ENCODE measurements around the gene PRKACB. TPM values are rescaled to one million over a fixed set of nuclear protein-coding genes. Genes with fewer than 3 reads are reported as not detected.

Gene PRKACB
- total RNA-seq, 1 donor from 2014 or later = 20.9 TPM

DNA sequence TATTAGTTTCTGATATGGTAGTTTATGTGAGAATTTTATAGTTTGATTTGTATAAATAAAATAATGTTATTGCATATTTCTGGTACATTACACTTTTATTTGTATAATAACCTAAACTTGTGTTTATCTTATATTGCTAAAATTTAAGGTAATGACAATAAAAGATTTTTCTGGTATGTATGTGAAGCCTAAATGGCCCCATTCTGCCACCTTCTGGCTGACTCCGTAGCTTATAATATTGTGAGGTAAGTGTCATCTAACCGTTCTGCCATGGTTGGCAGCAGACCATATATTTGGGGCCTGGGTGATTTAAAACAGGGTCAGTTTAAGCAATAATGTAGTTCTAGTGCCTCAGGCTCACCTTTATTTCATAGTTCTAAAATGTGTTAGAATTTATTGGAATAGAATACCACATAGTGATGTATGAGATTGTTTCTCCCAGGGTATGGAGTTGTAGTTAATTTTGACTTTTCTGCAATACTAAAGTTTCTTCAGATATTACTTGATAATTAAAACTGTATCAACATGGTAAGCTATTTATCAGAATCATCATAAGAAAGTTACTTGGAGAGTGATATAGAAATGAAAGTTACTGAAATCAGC is 21.2 kb upstream of the PRKACB start:
- Mint-ChIP-seq H3K27ac (no peak overlapping the region), H3K9me3 (no peaks in the 10 kb centered on the region), H3K4me1 (ENCODE audit: low read depth) (no peaks in the 10 kb centered on the region), H3K27me3 (ENCODE audit: low read depth) (peaks cover 3% of the 10 kb centered on the region), H3K36me3 (ENCODE audit: low read depth) (no peaks in the 10 kb centered on the region), H3K4me3 (ENCODE audit: low read depth) (no peak overlapping the region)
- intact Hi-C loops (cut with micrococcal nuclease) = loop anchor here (1.0 to 5.0 kb wide), 2 partner anchors 192 to 216 kb away; no protein-coding TSS in a partner anchor
- DNase-seq (ENCODE audit: low spot score) = no peak

DNA sequence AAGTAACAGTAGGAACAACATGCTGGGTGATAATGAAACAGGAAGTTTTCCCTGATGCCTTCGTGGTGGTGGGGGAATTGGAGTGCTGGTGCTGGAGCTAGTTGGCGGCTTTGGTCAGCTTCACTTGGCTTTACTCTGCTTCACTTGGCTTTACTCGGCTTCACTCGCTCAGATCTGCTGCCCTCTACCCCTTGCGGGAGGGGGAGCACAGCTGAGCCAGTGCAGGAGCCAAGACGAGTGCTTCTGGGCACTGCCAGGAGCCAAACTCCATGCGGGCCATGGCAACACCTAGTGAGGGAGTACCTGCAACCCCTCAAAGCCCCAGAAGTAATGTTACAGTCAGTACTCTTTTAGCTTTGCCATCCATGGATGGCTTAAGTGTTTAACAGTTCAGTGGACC is 10.6 kb upstream of the PRKACB start:
- DNase-seq (ENCODE audit: low spot score) = no peak
- Mint-ChIP-seq H3K4me3 (ENCODE audit: low read depth) (no peak overlapping the region), H3K4me1 (ENCODE audit: low read depth) (peaks cover 21% of the 10 kb centered on the region), H3K9me3 (peaks cover 10% of the 10 kb centered on the region), H3K36me3 (ENCODE audit: low read depth) (no peaks in the 10 kb centered on the region), H3K27me3 (ENCODE audit: low read depth) (peaks cover 4% of the 10 kb centered on the region), H3K27ac (no peak overlapping the region)
- intact Hi-C loops (cut with micrococcal nuclease) = no loop called here

DNA sequence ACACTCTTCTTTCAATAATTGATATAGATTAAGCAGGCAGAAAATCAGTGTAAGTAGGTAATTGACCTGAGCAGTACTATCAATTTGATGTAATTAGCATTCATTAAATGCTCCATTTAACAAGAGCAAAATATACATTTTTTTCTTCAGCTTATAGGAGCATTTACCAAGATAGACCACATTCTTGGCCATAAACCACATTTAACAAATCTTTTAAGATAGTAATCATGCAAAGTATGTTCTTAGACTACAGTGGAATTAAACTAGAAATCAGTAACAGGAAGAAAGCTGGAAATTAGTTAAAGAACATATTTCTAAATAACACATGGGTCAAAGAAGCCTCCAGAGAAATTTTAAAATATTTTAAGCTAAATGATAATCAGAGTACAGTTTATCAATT is 8.7 kb upstream of the PRKACB start:
- peaks cover 13% of the 10 kb centered on the region for H3K9me3 Mint-ChIP-seq
- intact Hi-C loops (cut with micrococcal nuclease) = no loop called here
- no peak overlapping the region for H3K27ac Mint-ChIP-seq
- no peak for DNase-seq (ENCODE audit: low spot score)
- no peaks in the 10 kb centered on the region for H3K36me3 Mint-ChIP-seq (ENCODE audit: low read depth)
- peaks cover 21% of the 10 kb centered on the region for H3K4me1 Mint-ChIP-seq (ENCODE audit: low read depth)
- no peak overlapping the region for H3K4me3 Mint-ChIP-seq (ENCODE audit: low read depth)
- no peaks in the 10 kb centered on the region for H3K27me3 Mint-ChIP-seq (ENCODE audit: low read depth)

GRCh38 chr1:84141182-84142003 is 2.7 kb upstream of the PRKACB start:
- Mint-ChIP-seq H3K27ac (no peak overlapping the region), H3K4me1 (ENCODE audit: low read depth) (peaks cover 25% of the 10 kb centered on the region), H3K27me3 (ENCODE audit: low read depth) (no peaks in the 10 kb centered on the region), H3K4me3 (ENCODE audit: low read depth) (no peak overlapping the region), H3K9me3 (peaks cover 7% of the 10 kb centered on the region), H3K36me3 (ENCODE audit: low read depth) (no peaks in the 10 kb centered on the region)
- no peak for DNase-seq (ENCODE audit: low spot score)
- intact Hi-C loops (cut with micrococcal nuclease) = loop anchor here (1.0 to 10.0 kb wide), 8 partner anchors 46 to 723 kb away; partner anchors contain the start of genes GNG5 and SPATA1

GRCh38 chr1:84145068-84145467 is 997 bp downstream of the PRKACB start:
- H3K36me3 Mint-ChIP-seq (ENCODE audit: low read depth) = no peaks in the 10 kb centered on the region
- DNase-seq (ENCODE audit: low spot score) = no peak
- H3K9me3 Mint-ChIP-seq = no peaks in the 10 kb centered on the region
- intact Hi-C loops (cut with micrococcal nuclease) = loop anchor here (2.0 to 10.0 kb wide), 5 partner anchors 146 to 1132 kb away; partner anchors contain the start of genes BCL10, CTBS and TTLL7
- H3K27me3 Mint-ChIP-seq (ENCODE audit: low read depth) = no peaks in the 10 kb centered on the region
- H3K4me1 Mint-ChIP-seq (ENCODE audit: low read depth) = peaks cover 36% of the 10 kb centered on the region
- peak overlapping the region; percentile 95 for H3K4me3 Mint-ChIP-seq (ENCODE audit: low read depth)
- H3K27ac Mint-ChIP-seq = peak overlapping the region; percentile 98

DNA sequence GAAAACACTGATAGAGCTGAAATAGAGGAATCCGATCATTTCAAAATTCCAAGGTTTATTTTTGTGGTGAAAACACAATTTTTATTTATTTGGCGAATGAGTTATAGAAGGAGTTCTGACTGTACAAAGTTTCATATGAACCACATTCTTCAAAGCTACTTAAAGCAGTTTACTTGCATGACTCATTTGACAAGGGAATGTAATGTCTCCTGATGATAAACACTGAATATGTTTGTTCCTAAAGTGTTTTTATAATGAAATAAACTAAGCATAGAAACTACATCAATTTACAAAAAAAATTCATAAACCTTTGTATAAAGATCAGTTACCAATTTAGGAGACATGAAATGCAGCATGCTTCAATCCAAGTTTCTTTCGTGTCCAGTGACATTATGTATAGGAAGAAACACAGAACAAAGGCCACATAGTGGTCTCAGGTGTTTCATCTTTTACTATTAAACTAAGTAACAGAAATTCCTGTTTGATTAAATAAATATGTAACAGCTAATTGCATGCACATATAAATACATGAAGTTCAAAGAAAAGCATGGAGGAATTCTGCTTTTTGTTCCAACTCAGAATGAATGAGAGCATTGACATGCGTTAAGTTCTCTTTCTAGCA is 2.5 kb downstream of the PRKACB start:
- peaks cover 7% of the 10 kb centered on the region for H3K9me3 Mint-ChIP-seq
- H3K4me3 Mint-ChIP-seq (ENCODE audit: low read depth) = peak overlapping the region; percentile 77
- intact Hi-C loops (cut with micrococcal nuclease) = loop anchor here (1.0 to 10.0 kb wide), 4 partner anchors 9 to 1131 kb away; partner anchors contain the start of gene BCL10

GRCh38 chr1:84148758-84149157 is 4.7 kb downstream of the PRKACB start:
- Mint-ChIP-seq H3K4me3 (ENCODE audit: low read depth) (no peak overlapping the region), H3K4me1 (ENCODE audit: low read depth) (peaks cover 57% of the 10 kb centered on the region), H3K36me3 (ENCODE audit: low read depth) (peaks cover 19% of the 10 kb centered on the region), H3K27me3 (ENCODE audit: low read depth) (no peaks in the 10 kb centered on the region), H3K9me3 (peaks cover 7% of the 10 kb centered on the region), H3K27ac (no peak overlapping the region)
- intact Hi-C loops (cut with micrococcal nuclease) = loop anchor here (5.0 to 10.0 kb wide), 2 partner anchors 716 to 1129 kb away; partner anchors contain the start of gene BCL10
- DNase-seq (ENCODE audit: low spot score) = no peak

More for the DNA sequence above, 2.5 kb downstream of the PRKACB start:
- no peak for DNase-seq (ENCODE audit: low spot score)
- H3K27me3 Mint-ChIP-seq (ENCODE audit: low read depth) = no peaks in the 10 kb centered on the region
- H3K36me3 Mint-ChIP-seq (ENCODE audit: low read depth) = peaks cover 8% of the 10 kb centered on the region
- peak overlapping the region; percentile 58 for H3K27ac Mint-ChIP-seq
- peaks cover 45% of the 10 kb centered on the region for H3K4me1 Mint-ChIP-seq (ENCODE audit: low read depth)

GRCh38 chr1:84152649-84153056 is 8.6 kb downstream of the PRKACB start:
- H3K4me3 Mint-ChIP-seq (ENCODE audit: low read depth) = no peak overlapping the region
- peak overlapping the region; percentile 21 for H3K27ac Mint-ChIP-seq
- H3K36me3 Mint-ChIP-seq (ENCODE audit: low read depth) = peaks cover 40% of the 10 kb centered on the region
- intact Hi-C loops (cut with micrococcal nuclease) = loop anchor here (2.0 to 10.0 kb wide), 2 partner anchors 14 to 842 kb away; partner anchors contain the start of gene MCOLN2
- H3K27me3 Mint-ChIP-seq (ENCODE audit: low read depth) = no peaks in the 10 kb centered on the region
- peaks cover 8% of the 10 kb centered on the region for H3K9me3 Mint-ChIP-seq
- DNase-seq (ENCODE audit: low spot score) = no peak
- H3K4me1 Mint-ChIP-seq (ENCODE audit: low read depth) = peaks cover 59% of the 10 kb centered on the region

DNA sequence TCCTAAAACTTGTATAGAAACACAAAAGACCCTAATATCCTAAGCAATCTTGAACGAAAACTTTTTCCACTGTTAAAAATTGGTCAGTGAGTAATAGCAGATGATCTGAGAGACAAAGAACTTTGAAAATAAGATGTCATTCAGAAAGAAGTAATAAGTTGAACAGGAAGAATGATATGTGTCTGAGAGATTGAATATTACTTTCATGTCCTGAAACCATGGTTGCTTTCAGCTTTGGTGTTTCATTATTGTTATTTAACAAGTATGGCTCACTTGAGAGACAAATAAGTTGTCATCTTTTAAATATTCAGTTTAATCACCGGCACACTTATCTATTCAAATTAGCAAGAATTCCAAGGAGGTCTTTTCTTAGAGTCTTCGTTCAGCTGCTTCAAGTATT is 11.4 kb downstream of the PRKACB start:
- H3K27ac Mint-ChIP-seq = no peak overlapping the region
- no peak overlapping the region for H3K4me3 Mint-ChIP-seq (ENCODE audit: low read depth)
- no peaks in the 10 kb centered on the region for H3K27me3 Mint-ChIP-seq (ENCODE audit: low read depth)
- peaks cover 59% of the 10 kb centered on the region for H3K4me1 Mint-ChIP-seq (ENCODE audit: low read depth)
- no peak for DNase-seq (ENCODE audit: low spot score)
- peaks cover 10% of the 10 kb centered on the region for H3K9me3 Mint-ChIP-seq
- intact Hi-C loops (cut with micrococcal nuclease) = loop anchor here (1.0 to 10.0 kb wide), 2 partner anchors 9 to 839 kb away; partner anchors contain the start of gene MCOLN2
- peaks cover 47% of the 10 kb centered on the region for H3K36me3 Mint-ChIP-seq (ENCODE audit: low read depth)

GRCh38 chr1:84156210-84156621 is 12.1 kb downstream of the PRKACB start:
- no peaks in the 10 kb centered on the region for H3K27me3 Mint-ChIP-seq (ENCODE audit: low read depth)
- H3K4me3 Mint-ChIP-seq (ENCODE audit: low read depth) = no peak overlapping the region
- H3K9me3 Mint-ChIP-seq = peaks cover 6% of the 10 kb centered on the region
- peaks cover 42% of the 10 kb centered on the region for H3K36me3 Mint-ChIP-seq (ENCODE audit: low read depth)
- H3K4me1 Mint-ChIP-seq (ENCODE audit: low read depth) = peaks cover 57% of the 10 kb centered on the region
- intact Hi-C loops (cut with micrococcal nuclease) = loop anchor here (10.0 kb wide), 1 partner anchor 839 kb away; the partner anchor contains the start of gene MCOLN2
- no peak overlapping the region for H3K27ac Mint-ChIP-seq
- DNase-seq (ENCODE audit: low spot score) = no peak

GRCh38 chr1:84159533-84160240 is 15.6 kb downstream of the PRKACB start:
- intact Hi-C loops (cut with micrococcal nuclease) = loop anchor here (10.0 kb wide), 1 partner anchor 835 kb away; the partner anchor contains the start of gene MCOLN2
- H3K36me3 Mint-ChIP-seq (ENCODE audit: low read depth) = peaks cover 33% of the 10 kb centered on the region
- H3K4me1 Mint-ChIP-seq (ENCODE audit: low read depth) = peaks cover 51% of the 10 kb centered on the region
- H3K27ac Mint-ChIP-seq = no peak overlapping the region
- H3K9me3 Mint-ChIP-seq = peaks cover 6% of the 10 kb centered on the region
- DNase-seq (ENCODE audit: low spot score) = no peak
- no peak overlapping the region for H3K4me3 Mint-ChIP-seq (ENCODE audit: low read depth)
- H3K27me3 Mint-ChIP-seq (ENCODE audit: low read depth) = no peaks in the 10 kb centered on the region

- H3K4me1 Mint-ChIP-seq (ENCODE audit: low read depth) = peaks cover 41% of the 10 kb centered on the region
- H3K9me3 Mint-ChIP-seq = peaks cover 6% of the 10 kb centered on the region
- H3K36me3 Mint-ChIP-seq (ENCODE audit: low read depth) = peaks cover 22% of the 10 kb centered on the region
- intact Hi-C loops (cut with micrococcal nuclease) = no loop called here
- no peak for DNase-seq (ENCODE audit: low spot score)
- no peak overlapping the region for H3K4me3 Mint-ChIP-seq (ENCODE audit: low read depth)
- no peaks in the 10 kb centered on the region for H3K27me3 Mint-ChIP-seq (ENCODE audit: low read depth)
- H3K27ac Mint-ChIP-seq = no peak overlapping the region
Observed at GRCh38 chr1:84162295-84162694, 18.2 kb downstream of the PRKACB start.
